Measurements from ENCODE around the gene NOTCH2. TPM values are rescaled to one million over a fixed set of nuclear protein-coding genes. Genes with fewer than 3 reads are reported as not detected.

NOTCH2 gene
- total and polyA plus RNA-seq, 4 donors = 8.7 to 55.3 (median 27.4) TPM

DNA sequence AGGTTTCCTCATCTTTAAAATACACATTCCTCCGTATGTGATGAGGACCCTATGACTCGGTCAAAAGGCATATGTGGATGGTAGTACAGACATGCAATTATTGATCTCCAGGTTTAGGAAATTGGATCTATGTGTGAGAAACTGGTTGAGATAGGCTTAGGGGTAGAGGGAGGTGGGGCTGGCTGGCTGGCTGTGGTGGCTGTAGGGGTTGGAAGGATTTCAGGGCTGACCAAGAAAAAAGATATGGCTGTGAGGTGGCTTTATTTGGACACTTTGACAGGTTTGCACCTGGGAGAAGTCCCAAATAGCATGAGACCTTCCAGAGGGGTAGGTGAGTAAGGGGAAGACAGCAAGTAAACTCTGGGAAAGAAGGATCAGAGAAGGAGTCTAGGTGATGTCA, 133.5 kb downstream of the NOTCH2 start:
- Histone ChIP-seq H3K36me3 (ENCODE audit: control insufficient read depth in 4 of 4, insufficient read depth in 3 of 4, low read depth in 1 of 4, low read length in 3 of 4) (peaks cover 25 to 66% (median 66%) of the 10 kb centered on the region in 4 donors), H3K9me3 (ENCODE audit: control insufficient read depth in 4 of 4, low read length in 3 of 4) (no peaks in the 10 kb centered on the region), H3K4me1 (ENCODE audit: control insufficient read depth in 4 of 4, insufficient read depth in 4 of 4, low read length in 3 of 4) (no peaks in the 10 kb centered on the region), H3K27me3 (ENCODE audit: control insufficient read depth in 4 of 4, insufficient read depth in 4 of 4, low read length in 3 of 4) (no peaks in the 10 kb centered on the region), H3K27ac (ENCODE audit: low read depth in 1 of 2, low read length in 2 of 2) (no peak overlapping the region), H3K4me3 (ENCODE audit: low read depth in 1 of 3, low read length in 3 of 3) (no peak overlapping the region), H3K9ac (ENCODE audit: low read depth in 1 of 2, low read length in 2 of 2) (no peak overlapping the region)
- DNase-seq (ENCODE audit: low spot score) = no peak
- TF ChIP-seq FOXA1 (IDR thresholded peaks at IDR 0.05) = no peak
- TF ChIP-seq GABPA (IDR thresholded peaks at IDR 0.05 in 1 of 2, conservative IDR thresholded peaks at IDR 0.05 in 1 of 2) = no peak
- TF ChIP-seq, protein P1, sequence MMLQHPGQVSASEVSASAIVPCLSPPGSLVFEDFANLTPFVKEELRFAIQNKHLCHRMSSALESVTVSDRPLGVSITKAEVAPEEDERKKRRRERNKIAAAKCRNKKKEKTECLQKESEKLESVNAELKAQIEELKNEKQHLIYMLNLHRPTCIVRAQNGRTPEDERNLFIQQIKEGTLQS (IDR thresholded peaks at IDR 0.05) = no peak
- no peak for TF ChIP-seq HNF4G (IDR thresholded peaks at IDR 0.05)
- TF ChIP-seq TAF1 (conservative IDR thresholded peaks at IDR 0.05) = no peak
- TF ChIP-seq YY1 (IDR thresholded peaks at IDR 0.05) = no peak
- no peak for TF ChIP-seq SP1 (IDR thresholded peaks at IDR 0.05)
- no peak for TF ChIP-seq HNF4A (conservative IDR thresholded peaks at IDR 0.05)
- no peak for TF ChIP-seq EGR1 (IDR thresholded peaks at IDR 0.05; ENCODE audit: low read depth in 2 of 2)
- no peak for TF ChIP-seq JUND (IDR thresholded peaks at IDR 0.05)
- TF ChIP-seq, protein P2, sequence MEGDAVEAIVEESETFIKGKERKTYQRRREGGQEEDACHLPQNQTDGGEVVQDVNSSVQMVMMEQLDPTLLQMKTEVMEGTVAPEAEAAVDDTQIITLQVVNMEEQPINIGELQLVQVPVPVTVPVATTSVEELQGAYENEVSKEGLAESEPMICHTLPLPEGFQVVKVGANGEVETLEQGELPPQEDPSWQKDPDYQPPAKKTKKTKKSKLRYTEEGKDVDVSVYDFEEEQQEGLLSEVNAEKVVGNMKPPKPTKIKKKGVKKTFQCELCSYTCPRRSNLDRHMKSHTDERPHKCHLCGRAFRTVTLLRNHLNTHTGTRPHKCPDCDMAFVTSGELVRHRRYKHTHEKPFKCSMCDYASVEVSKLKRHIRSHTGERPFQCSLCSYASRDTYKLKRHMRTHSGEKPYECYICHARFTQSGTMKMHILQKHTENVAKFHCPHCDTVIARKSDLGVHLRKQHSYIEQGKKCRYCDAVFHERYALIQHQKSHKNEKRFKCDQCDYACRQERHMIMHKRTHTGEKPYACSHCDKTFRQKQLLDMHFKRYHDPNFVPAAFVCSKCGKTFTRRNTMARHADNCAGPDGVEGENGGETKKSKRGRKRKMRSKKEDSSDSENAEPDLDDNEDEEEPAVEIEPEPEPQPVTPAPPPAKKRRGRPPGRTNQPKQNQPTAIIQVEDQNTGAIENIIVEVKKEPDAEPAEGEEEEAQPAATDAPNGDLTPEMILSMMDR (IDR thresholded peaks at IDR 0.05; ENCODE audit: low read depth, low read length, missing input control) = no peak
- no peak for TF ChIP-seq NR2F2 (IDR thresholded peaks at IDR 0.05)
- TF ChIP-seq RAD21 (IDR thresholded peaks at IDR 0.05) = no peak
- TF ChIP-seq, protein P3, sequence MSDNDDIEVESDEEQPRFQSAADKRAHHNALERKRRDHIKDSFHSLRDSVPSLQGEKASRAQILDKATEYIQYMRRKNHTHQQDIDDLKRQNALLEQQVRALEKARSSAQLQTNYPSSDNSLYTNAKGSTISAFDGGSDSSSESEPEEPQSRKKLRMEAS (IDR thresholded peaks at IDR 0.05) = no peak
- TF ChIP-seq, protein P4, sequence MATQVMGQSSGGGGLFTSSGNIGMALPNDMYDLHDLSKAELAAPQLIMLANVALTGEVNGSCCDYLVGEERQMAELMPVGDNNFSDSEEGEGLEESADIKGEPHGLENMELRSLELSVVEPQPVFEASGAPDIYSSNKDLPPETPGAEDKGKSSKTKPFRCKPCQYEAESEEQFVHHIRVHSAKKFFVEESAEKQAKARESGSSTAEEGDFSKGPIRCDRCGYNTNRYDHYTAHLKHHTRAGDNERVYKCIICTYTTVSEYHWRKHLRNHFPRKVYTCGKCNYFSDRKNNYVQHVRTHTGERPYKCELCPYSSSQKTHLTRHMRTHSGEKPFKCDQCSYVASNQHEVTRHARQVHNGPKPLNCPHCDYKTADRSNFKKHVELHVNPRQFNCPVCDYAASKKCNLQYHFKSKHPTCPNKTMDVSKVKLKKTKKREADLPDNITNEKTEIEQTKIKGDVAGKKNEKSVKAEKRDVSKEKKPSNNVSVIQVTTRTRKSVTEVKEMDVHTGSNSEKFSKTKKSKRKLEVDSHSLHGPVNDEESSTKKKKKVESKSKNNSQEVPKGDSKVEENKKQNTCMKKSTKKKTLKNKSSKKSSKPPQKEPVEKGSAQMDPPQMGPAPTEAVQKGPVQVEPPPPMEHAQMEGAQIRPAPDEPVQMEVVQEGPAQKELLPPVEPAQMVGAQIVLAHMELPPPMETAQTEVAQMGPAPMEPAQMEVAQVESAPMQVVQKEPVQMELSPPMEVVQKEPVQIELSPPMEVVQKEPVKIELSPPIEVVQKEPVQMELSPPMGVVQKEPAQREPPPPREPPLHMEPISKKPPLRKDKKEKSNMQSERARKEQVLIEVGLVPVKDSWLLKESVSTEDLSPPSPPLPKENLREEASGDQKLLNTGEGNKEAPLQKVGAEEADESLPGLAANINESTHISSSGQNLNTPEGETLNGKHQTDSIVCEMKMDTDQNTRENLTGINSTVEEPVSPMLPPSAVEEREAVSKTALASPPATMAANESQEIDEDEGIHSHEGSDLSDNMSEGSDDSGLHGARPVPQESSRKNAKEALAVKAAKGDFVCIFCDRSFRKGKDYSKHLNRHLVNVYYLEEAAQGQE (IDR thresholded peaks at IDR 0.05) = no peak
- no peak for TF ChIP-seq FOXA2 (IDR thresholded peaks at IDR 0.05)
- TF ChIP-seq RXRA (IDR thresholded peaks at IDR 0.05) = no peak
- TF ChIP-seq, protein P5, sequence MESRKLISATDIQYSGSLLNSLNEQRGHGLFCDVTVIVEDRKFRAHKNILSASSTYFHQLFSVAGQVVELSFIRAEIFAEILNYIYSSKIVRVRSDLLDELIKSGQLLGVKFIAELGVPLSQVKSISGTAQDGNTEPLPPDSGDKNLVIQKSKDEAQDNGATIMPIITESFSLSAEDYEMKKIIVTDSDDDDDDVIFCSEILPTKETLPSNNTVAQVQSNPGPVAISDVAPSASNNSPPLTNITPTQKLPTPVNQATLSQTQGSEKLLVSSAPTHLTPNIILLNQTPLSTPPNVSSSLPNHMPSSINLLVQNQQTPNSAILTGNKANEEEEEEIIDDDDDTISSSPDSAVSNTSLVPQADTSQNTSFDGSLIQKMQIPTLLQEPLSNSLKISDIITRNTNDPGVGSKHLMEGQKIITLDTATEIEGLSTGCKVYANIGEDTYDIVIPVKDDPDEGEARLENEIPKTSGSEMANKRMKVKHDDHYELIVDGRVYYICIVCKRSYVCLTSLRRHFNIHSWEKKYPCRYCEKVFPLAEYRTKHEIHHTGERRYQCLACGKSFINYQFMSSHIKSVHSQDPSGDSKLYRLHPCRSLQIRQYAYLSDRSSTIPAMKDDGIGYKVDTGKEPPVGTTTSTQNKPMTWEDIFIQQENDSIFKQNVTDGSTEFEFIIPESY (IDR thresholded peaks at IDR 0.05) = no peak
- WGBS = 97% methylated on average over 2 of the region's 2 CpGs
